Measurements from ENCODE around the gene SLC4A8. TPM values are rescaled to one million over a fixed set of nuclear protein-coding genes. Genes with fewer than 3 reads are reported as not detected.

SLC4A8 gene
- total and polyA plus RNA-seq, 2 donors (not counting 3 experiments of a cell fraction or from before 2014, with no cell fraction given): 4.7 to 9.7 TPM

DNA sequence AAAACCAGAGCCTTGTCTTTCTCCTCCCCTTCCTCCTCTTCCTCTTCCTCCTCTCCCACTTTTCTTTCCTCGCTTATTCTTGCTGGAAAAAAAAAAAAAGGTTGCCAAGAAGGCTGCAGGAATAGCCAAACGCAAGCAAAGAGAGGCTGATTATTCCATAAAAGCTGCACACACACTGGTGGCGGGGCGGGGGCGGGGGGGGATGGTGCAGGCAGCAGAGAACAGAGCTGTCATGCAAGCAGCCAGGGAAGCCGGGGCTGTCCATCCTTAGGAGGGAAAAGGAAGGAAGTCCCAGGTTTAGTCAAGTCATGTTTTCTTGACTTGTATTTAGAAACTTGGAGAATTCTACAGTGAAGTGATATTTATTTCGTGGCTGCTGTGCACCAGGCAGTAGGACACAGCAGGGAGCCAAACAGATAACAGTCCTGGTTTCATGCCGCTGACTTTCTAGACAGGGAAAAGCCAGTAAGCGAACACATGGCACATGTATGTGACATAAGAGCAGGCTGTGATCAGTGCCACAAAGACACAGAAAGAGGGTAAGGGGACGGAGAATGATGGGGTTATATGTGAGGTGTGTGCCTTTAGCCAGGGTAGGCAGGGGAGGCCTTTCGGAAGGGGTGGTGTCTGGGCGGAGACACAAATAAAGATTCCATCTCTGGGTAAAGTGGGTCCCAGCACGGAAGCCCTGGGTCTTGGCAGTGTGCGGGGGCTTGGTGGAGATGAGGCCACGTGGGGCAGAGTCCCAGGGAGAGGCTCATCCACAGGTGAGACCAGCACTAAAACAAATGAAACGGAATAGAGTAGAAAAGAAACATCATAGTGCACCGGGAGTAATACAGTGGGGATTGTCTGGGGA lies 109.8 kb downstream of the SLC4A8 start:
- no TSS peak for BruUV-seq (replicated peaks)
- ChIA-PET POLR2A (interaction anchor here (1.1 kb wide), 1 partner anchor 21 kb away, joined by 7 read pairs; no protein-coding TSS in a partner anchor), CTCF (interaction anchor here (0.6 to 4.8 kb wide), 20 partner anchors 13 to 486 kb away, joined by 3 to 140 read pairs (median 4); partner anchors contain the start of genes SCN8A and SLC4A8)
- H2AFZ ChIP-seq (ENCODE audit: low read depth, low read length): no peak overlapping the region
- no peak overlapping the region for H3K4me2 ChIP-seq (ENCODE audit: insufficient read depth, low read length)
- FAIRE-seq (no peak), DNase-seq (ENCODE audit: low read depth, low spot score) (no peak)
- dilution Hi-C loops (cut with MboI; ENCODE audit: extremely low pct_ligation_motif_present, low sequenced_read_pairs) (no loop called here), intact Hi-C loops (cut with micrococcal nuclease) (no loop called here)
- no peak for TF ChIP-seq MYC (IDR thresholded peaks at IDR 0.05; ENCODE audit: low read depth, low read length)
- TF ChIP-seq POLR2A (IDR thresholded peaks at IDR 0.05; ENCODE audit: low read depth, low read length): no peak
- TF ChIP-seq FOS (IDR thresholded peaks at IDR 0.05; ENCODE audit: borderline replicate concordance, insufficient read depth, low read length): no peak
- no peak for TF ChIP-seq JUN (IDR thresholded peaks at IDR 0.05; ENCODE audit: borderline replicate concordance, insufficient read depth, insufficient read length, low read depth)
- no peak for TF ChIP-seq POLR2AphosphoS5 (IDR thresholded peaks at IDR 0.05; ENCODE audit: insufficient read depth, low read depth, low read length)
- TF ChIP-seq GATA2 (IDR thresholded peaks at IDR 0.05; ENCODE audit: insufficient read depth, insufficient read length, low read depth, low read length): no peak
- TF ChIP-seq EZH2 (IDR thresholded peaks at IDR 0.05; ENCODE audit: borderline replicate concordance, low read depth, low read length, severe bottlenecking): no peak
- TF ChIP-seq MAX (IDR thresholded peaks at IDR 0.05; ENCODE audit: insufficient read depth, insufficient read length): no peak
- TF ChIP-seq CTCF (IDR thresholded peaks at IDR 0.05; ENCODE audit: extremely low read depth in 1 of 2, insufficient read depth in 1 of 2, low read depth in 1 of 2, low read length in 2 of 2): no peak
- H3K79me2 ChIP-seq (ENCODE audit: control insufficient read depth, insufficient read depth, low read length): no peaks in the 10 kb centered on the region
- no peaks in the 10 kb centered on the region for H3K9me3 ChIP-seq (replicated peaks; ENCODE audit: control insufficient read depth, insufficient read depth, low read length)
- no peaks in the 10 kb centered on the region for H3K36me3 ChIP-seq (ENCODE audit: control insufficient read depth in 2 of 2, extremely low read depth in 1 of 2, insufficient read depth in 2 of 2, low read length in 2 of 2)
- H3K27ac ChIP-seq (ENCODE audit: insufficient read depth, low read depth, low read length): no peak overlapping the region
- H4K20me1 ChIP-seq (replicated peaks; ENCODE audit: control insufficient read depth, extremely low read depth, insufficient read depth, low read length): no peaks in the 10 kb centered on the region
- H3K9ac ChIP-seq (replicated peaks; ENCODE audit: extremely low read depth, insufficient read depth, low read length): no peak overlapping the region
- no peak overlapping the region for H3K4me3 ChIP-seq (replicated peaks in 1 of 3; ENCODE audit: insufficient read depth in 1 of 3, low read depth in 1 of 3, low read length in 3 of 3)
- H3K27me3 ChIP-seq (ENCODE audit: control insufficient read depth in 2 of 2, insufficient read depth in 2 of 2, low read length in 2 of 2): peaks cover 2 to 3% of the 10 kb centered on the region in 2 experiments
- no peaks in the 10 kb centered on the region for H3K9me1 ChIP-seq (replicated peaks; ENCODE audit: control insufficient read depth, extremely low read depth, insufficient read depth, low read length)
- no peaks in the 10 kb centered on the region for H3K4me1 ChIP-seq (ENCODE audit: control insufficient read depth, extremely low read depth, insufficient read depth, low read length)
